NCI-H1930 (cell line): ENCODE results near the gene MED12L.

Source experiments
- DNase-seq, 2 experiments: peaks; one replicate each; lab custom pipeline; 2025; lab: John Stamatoyannopoulos, UW

Gene MED12L

GRCh38 chr3:151086484-151087456 lies 1.3 kb downstream of the MED12L start:
- DNase-seq: peak; percentile 67 to 72

DNA sequence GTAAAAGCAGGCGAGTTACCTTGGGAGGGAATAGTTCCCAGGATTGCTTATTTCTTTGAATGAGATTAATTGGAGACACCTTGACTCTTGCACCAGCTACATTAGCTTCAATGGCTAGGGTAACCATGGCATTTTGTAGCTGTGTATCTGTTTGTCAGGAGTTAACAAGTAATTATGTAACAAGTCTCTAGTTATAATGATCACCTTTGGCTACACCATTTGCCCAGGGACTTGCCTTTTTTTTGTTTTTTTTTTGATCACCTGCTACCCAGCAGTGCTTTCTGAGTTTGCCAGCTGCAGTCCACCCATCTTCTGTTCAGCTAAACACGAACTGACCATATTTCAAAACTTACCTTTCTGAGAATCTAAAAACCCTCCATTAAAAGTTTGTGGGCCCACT lies 2.2 kb downstream of the MED12L start:
- DNase-seq: no peak

DNA sequence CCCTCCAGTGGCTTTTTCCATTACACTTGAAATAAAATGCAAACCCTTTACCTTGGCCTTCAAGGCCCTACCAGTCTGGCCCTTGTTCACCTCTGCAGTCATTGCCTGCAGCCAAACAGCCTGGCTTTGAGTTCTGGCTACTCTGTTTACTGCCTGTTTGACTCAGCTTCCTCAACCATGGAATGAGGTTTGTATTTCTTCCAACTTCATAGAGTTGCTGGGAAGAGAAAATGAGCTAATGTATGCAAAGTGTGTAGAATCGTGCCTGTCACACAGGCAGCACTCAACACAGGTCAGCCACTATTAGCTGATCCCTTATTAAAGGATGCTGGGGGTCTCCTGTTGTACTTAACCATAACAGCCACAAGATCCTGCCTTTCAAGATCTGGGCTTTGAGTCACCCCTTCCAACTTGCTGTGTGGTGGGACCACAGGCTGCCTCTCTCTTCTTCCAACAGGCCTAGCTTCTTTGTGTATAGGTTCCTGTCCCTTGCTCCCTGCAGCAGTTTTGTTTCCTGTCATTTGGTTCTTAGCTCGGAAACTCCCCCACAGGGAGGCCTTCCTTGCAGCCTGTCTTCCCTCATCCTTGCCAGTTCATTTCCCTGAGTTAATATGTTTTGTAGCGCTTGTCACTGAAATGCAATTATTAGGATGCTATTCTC lies 6.4 kb downstream of the MED12L start:
- no peak for DNase-seq

DNA sequence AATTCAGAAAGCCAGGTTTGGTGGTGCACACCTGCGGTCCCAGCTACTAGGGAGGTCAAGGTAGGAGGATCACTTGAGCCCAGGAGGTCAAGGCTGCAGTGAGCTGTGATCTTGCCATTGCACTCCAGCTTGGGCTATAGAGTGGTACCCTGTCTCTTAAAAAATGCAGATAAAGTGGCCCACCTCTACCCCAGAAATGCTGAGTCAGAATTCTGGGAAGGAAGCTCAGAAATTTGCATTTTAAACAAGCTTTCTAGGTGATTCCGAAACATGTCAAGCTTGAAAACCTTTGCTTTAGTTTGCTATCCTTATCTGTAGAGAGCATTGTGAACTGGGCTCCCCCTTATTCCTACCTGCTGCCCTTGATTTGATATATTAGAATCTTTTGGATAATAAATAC lies 7.7 kb downstream of the MED12L start:
- no peak for DNase-seq

DNA sequence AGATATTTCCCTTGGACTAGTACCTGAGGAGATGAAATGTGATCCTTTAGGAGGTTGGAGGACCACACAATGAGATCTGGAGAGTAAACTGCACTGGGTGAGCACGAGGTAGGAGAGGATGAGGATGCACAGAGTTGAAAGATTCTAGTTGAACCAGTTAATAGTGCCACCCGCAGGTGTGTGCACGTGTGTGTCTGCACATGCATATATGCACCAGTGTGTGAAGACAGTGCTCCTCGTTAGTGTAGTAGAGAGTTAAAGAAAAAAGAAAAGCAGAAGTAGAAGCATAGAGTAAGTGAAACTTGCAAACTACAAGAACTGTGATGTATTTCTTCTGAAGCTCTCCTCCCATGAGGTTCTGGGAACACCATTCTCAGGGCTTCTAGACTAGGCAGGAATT lies 8.4 kb downstream of the MED12L start:
- DNase-seq: no peak

GRCh38 chr3:151096716-151097115 lies 11.3 kb downstream of the MED12L start:
- no peak for DNase-seq

- no peak for DNase-seq
Measured at GRCh38 chr3:151100076-151100475, 14.6 kb downstream of the MED12L start.

DNA sequence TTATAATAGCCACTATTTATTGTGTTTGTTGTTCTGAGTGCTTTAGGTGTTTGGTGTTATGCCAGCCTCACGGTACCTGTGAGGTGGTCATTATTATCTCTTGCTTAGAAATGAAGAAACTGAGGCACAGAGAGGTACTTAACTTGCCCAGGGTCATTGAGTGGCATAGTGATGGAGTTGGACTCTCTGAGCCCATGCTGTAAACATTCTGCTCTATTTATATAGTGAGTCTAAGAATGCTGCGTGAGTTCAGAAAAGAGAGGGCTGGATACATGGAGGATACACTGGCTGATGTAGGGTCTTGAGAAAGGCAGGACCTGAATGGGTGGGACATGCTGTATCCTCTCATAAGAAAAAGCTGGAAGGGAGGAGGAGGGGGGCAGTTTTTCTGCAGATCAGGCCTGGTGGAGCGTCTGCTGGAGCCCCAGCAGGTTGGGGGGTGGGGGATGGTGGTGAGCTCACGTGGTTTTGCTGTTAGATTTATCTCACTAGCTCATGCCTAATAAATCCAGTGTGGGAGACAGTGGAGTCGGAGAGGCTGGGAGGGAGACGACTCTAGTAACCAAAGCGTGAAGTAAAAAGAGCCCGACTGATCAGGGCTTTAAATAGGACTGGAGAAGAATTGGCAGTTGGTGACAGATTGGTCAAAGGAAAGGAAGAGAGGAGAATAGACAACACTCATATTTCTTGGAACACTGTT lies 16.0 kb downstream of the MED12L start:
- DNase-seq: no peak

- DNase-seq: no peak
Measured at GRCh38 chr3:151106311-151106710, 20.8 kb downstream of the MED12L start.

GRCh38 chr3:151107177-151107576 lies 21.7 kb downstream of the MED12L start:
- DNase-seq: no peak

DNA sequence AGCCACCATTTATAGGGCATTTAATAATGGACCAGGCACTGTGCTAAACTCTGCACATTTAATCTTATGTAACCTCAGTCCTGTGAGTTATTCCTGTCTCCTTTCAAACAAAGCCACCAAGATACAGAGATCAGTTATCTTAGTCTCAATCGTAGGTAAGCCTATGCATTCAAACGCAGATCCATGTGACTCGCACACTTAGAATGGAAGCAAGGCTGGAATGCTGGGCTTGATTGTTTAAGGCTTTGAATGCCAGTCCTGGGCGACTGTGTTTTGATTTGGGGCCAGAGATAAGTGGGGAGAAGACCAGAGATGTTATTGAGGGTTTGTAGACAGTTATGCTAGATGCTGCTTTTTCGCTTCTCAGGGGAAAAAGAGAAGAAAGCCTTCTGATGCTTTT lies 22.2 kb downstream of the MED12L start:
- DNase-seq: no peak

- no peak for DNase-seq
Measured at GRCh38 chr3:151109286-151109800, 23.9 kb downstream of the MED12L start.

DNA sequence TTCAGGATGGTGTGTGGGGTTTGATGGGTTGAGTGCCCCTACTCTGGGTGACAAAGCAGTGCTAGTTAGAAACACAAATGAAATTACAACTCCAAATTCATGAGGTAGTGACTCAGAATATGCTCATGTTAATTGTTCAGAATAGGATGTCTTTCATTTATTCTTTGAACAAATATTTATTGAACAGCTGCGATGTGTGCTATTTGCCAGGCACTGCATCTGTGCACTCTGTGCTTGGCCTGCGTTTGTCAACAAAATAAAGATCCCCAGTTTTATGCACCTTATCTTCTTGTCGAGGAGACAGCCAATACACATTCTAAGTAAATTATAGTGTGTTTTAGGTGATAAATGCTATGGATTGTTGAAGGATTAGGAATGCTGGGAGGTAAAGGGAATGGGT lies 27.3 kb downstream of the MED12L start:
- no peak for DNase-seq

DNA sequence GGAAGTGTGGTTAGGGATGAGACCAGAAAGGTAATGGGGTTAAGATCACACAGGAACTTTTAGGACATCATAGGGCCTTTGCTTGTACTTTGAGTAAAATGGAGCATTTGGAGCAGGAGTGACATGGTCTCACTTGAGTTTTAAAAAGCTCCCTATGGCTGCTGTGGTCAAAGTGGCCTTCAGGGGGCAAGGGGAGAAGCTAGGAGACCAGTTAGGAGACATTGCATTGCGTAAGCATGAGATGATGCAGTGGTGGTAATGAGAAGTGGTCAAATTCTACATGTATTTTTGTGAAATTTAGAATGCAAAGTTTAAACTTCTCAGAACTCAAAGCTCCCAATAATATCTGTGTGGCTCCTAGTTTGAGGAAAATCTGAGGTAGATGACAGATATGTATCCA lies 27.9 kb downstream of the MED12L start:
- DNase-seq: no peak

DNA sequence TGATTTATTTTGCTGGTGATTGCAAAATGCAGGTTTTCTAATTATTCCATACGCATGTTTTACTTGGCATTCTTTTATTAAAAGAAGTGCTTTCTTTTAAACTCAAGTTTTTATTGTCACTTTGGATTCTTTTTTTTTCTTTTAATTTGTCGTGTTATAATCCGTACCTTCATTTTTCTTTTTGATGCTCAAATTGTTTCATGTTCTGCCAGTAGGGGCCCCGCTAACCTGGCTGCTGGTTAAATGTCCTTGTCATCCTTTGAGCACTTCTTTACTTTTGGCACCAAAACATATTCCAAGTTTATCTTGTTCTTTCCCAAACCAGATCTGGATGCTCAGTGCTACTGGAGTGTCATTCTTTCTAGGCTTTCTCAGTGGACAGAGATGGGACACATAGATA lies 31.6 kb downstream of the MED12L start:
- no peak for DNase-seq

GRCh38 chr3:151119188-151119587 lies 33.7 kb downstream of the MED12L start:
- no peak for DNase-seq

- DNase-seq: peak; percentile 52 to 56
Measured at GRCh38 chr3:151120409-151120808, 34.9 kb downstream of the MED12L start.

DNA sequence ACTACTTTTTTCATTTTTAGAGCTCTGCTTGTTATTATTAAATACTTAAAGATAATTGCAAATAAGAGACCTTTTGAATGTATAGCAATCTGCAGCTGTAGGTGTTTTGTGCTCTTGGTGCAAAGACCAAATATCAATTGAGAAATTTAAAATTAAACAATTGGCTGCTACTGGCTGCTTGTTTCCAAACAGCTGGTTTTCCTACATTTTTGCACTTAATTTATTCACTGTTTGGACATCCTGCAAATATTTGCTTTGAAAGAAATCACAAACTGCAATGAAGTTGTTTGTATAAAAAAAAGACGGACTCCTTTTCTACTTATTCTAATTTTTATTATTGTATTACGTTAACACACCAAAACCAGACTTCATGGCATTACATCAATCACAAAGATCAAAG lies 35.6 kb downstream of the MED12L start:
- DNase-seq: no peak

GRCh38 chr3:151123827-151124226 lies 38.4 kb downstream of the MED12L start:
- no peak for DNase-seq

DNA sequence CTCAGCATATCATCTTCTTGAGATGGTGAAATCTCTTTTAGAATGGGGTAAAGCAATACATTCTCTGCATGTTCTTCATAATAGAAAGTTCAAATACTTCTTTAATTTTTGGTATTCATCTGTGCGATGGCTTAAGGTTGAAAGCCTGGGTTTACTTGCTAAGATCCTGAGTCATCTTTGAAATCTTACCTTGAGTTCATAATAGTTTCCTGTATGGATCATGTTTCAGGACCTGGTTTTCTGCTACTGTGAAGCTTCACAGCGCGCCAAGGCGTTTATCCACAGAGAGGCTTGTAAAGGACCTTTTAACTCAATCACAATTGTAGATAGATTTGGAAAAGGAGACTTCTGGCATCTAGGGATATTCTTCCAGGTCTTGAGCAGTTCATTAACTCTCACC lies 39.0 kb downstream of the MED12L start:
- DNase-seq: no peak

- no peak for DNase-seq
Measured at GRCh38 chr3:151130428-151130827, 45.0 kb downstream of the MED12L start.

GRCh38 chr3:151133175-151133574 lies 47.7 kb downstream of the MED12L start:
- no peak for DNase-seq
